Neural cell (in vitro differentiated cells): Measurements from ENCODE around the gene SPINT1. TPM values are rescaled to one million over a fixed set of nuclear protein-coding genes. Genes with fewer than 3 reads are reported as not detected.

Experiments used
- H2AFZ ChIP-seq: fragments of 200-600, 300-800 bp; sonication (generic), shearing (Covaris generic); 2 replicates; pipeline ENCODE4 v1.6.0; 2014; ENCODE audit warnings: low read depth, mild to moderate bottlenecking, antibody characterized with exemption, low read length, moderate library complexity
- H3F3A ChIP-seq: fragments of 200-600 bp; shearing (Covaris generic); 2 replicates; pipeline ENCODE4 v1.6.1; 2016; ENCODE audit warnings: mild to moderate bottlenecking, moderate library complexity, mixed read lengths, antibody characterized with exemption, low read length; ENCODE audit not compliant: insufficient read depth, poor library complexity, severe bottlenecking
- H3K27ac ChIP-seq: fragments of 200-600, 300-800 bp; sonication (generic), shearing (Covaris generic); 2 replicates; pipeline ENCODE4 v1.5.1; 2014; ENCODE audit warnings: mild to moderate bottlenecking, low read length, moderate library complexity
- H3K27me3 ChIP-seq: fragments of 300-800, 200-600 bp; sonication (generic), shearing (Covaris generic); 2 replicates; pipeline ENCODE4 v1.6.0; 2014; ENCODE audit warnings: mild to moderate bottlenecking, low read depth, low read length, moderate library complexity; ENCODE audit not compliant: insufficient read depth
- H3K36me3 ChIP-seq: fragments of 300-800, 200-600 bp; sonication (generic), shearing (Covaris generic); 2 replicates; pipeline ENCODE4 v1.5.1; 2014; ENCODE audit warnings: mild to moderate bottlenecking, antibody characterized with exemption, low read length, moderate library complexity; ENCODE audit not compliant: insufficient read depth
- H3K4me2 ChIP-seq: fragments of 300-800, 200-600 bp; sonication (generic), shearing (Covaris generic); 2 replicates; pipeline ENCODE4 v1.6.0; 2014; ENCODE audit warnings: mild to moderate bottlenecking, low read length
- H3K4me3 ChIP-seq: fragments of 300-800, 200-600 bp; sonication (generic), shearing (Covaris generic); 2 replicates; pipeline ENCODE4 v1.5.1; 2014; ENCODE audit warnings: mild to moderate bottlenecking, low read length, moderate library complexity
- H3K79me2 ChIP-seq: fragments of 200-600 bp; shearing (Covaris generic); replicated peaks from 2 replicates; pipeline ENCODE4 v1.6.0; 2014; ENCODE audit warnings: mild to moderate bottlenecking, low read length, moderate library complexity; ENCODE audit not compliant: insufficient read depth
- H3K9ac ChIP-seq: fragments of 300-800, 200-600 bp; sonication (generic), shearing (Covaris generic); 2 replicates; pipeline ENCODE4 v1.6.1; 2016; ENCODE audit warnings: mild to moderate bottlenecking, low read length, mixed read lengths
- H3K9me2 ChIP-seq: fragments of 200-600 bp; shearing (Covaris generic); 2 replicates; pipeline ENCODE4 v1.6.1; 2016; ENCODE audit warnings: mild to moderate bottlenecking, low read length, mixed read lengths; ENCODE audit not compliant: insufficient read depth
- H3K9me3 ChIP-seq: fragments of 200-600, 300-800 bp; sonication (generic), shearing (Covaris generic); 2 replicates; pipeline ENCODE4 v1.6.1; 2016; ENCODE audit warnings: mild to moderate bottlenecking, mixed run types, low read length, moderate library complexity, mixed read lengths
- H4K20me1 ChIP-seq: fragments of 200-600 bp; shearing (Covaris generic); 2 replicates; pipeline ENCODE4 v1.6.1; 2016; ENCODE audit warnings: mild to moderate bottlenecking, mixed run types; ENCODE audit not compliant: insufficient read depth
- EP300 ChIP-seq: fragments of 450-650 bp; conservative IDR thresholded peaks from 2 replicates; pipeline ENCODE4 v1.6.1; 2014; ENCODE audit warnings: antibody characterized with exemption, mild to moderate bottlenecking, moderate library complexity; ENCODE audit not compliant: poor library complexity, severe bottlenecking
- EZH2 ChIP-seq: fragments of 200-600, 300-800 bp; shearing (Covaris generic), sonication (generic); IDR thresholded peaks from 2 replicates; pipeline ENCODE4 v1.6.1; 2014; ENCODE audit warnings: antibody characterized with exemption, low read length, borderline replicate concordance, mild to moderate bottlenecking; ENCODE audit not compliant: insufficient read depth, poor library complexity, severe bottlenecking
- MXI1 ChIP-seq: fragments of 450-650 bp; conservative IDR thresholded peaks from 2 replicates; pipeline ENCODE4 v1.6.1; 2014; ENCODE audit warnings: antibody characterized with exemption, mild to moderate bottlenecking; ENCODE audit not compliant: poor library complexity, severe bottlenecking
- POLR2AphosphoS5 ChIP-seq: IDR thresholded peaks from 2 replicates; pipeline ENCODE4 v1.6.1; 2012
- RAD21 ChIP-seq: fragments of 450-650 bp; conservative IDR thresholded peaks from 2 replicates; pipeline ENCODE4 v1.6.1; 2014; ENCODE audit warnings: antibody characterized with exemption, mild to moderate bottlenecking, moderate library complexity
- SMC3 ChIP-seq: fragments of 450-650 bp; conservative IDR thresholded peaks from 2 replicates; pipeline ENCODE4 v1.6.1; 2014; ENCODE audit warnings: antibody characterized with exemption, mild to moderate bottlenecking, moderate library complexity; ENCODE audit not compliant: poor library complexity
- TAF1 ChIP-seq: IDR thresholded peaks from 2 replicates; pipeline ENCODE4 v1.6.1; 2012; ENCODE audit warnings: low read depth
- polyA plus RNA-seq: library from polyadenylated mRNA; depleted of rRNA; stranded (reverse); fragments of >200 nt; gene quantifications from 2 replicates; pipeline ENCODE4 v1.2.3, GENCODE V29; 2014
- TF ChIP-seq, protein P1 (sequence below): fragments of 450-650 bp; IDR thresholded peaks from 2 replicates; pipeline ENCODE4 v1.5.1; 2014; ENCODE audit warnings: antibody characterized with exemption, mild to moderate bottlenecking, moderate library complexity; ENCODE audit not compliant: poor library complexity, severe bottlenecking
- TF ChIP-seq, protein P2 (sequence below): IDR thresholded peaks from 2 replicates; pipeline ENCODE4 v1.6.1; 2012; ENCODE audit warnings: borderline replicate concordance

Gene SPINT1
- polyA plus RNA-seq, 1 donor from 2014 or later = 0.68 TPM

DNA sequence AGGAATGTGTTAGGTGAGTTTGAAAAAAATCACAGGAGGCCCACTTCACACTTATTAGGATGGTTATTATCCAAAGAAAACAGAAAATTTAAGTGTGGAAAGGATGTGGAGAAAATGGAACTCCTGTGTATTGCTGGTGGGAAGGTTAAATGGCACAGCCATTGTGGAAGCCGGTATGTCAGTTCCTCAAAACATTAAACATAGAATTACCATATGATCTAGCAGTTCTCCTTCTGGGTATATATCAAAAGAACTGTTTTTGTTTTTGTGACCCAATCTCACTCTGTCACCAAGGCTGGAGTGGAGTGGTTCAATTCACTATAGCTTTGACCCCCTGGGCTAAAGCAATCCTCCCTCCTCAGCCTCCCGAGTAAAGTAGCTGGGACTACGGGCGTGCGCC lies 47.3 kb upstream of the SPINT1 start:
- no peaks in the 10 kb centered on the region for H3K9me3 ChIP-seq
- H3K27ac ChIP-seq = no peak overlapping the region
- no peaks in the 10 kb centered on the region for H3K79me2 ChIP-seq
- no peak overlapping the region for H2AFZ ChIP-seq
- TF ChIP-seq MXI1 (no peak), SMC3 (no peak), EZH2 (no peak), TAF1 (no peak), EP300 (no peak), POLR2AphosphoS5 (no peak), RAD21 (no peak)
- TF ChIP-seq, protein P1, sequence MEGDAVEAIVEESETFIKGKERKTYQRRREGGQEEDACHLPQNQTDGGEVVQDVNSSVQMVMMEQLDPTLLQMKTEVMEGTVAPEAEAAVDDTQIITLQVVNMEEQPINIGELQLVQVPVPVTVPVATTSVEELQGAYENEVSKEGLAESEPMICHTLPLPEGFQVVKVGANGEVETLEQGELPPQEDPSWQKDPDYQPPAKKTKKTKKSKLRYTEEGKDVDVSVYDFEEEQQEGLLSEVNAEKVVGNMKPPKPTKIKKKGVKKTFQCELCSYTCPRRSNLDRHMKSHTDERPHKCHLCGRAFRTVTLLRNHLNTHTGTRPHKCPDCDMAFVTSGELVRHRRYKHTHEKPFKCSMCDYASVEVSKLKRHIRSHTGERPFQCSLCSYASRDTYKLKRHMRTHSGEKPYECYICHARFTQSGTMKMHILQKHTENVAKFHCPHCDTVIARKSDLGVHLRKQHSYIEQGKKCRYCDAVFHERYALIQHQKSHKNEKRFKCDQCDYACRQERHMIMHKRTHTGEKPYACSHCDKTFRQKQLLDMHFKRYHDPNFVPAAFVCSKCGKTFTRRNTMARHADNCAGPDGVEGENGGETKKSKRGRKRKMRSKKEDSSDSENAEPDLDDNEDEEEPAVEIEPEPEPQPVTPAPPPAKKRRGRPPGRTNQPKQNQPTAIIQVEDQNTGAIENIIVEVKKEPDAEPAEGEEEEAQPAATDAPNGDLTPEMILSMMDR = no peak
- TF ChIP-seq, protein P2, sequence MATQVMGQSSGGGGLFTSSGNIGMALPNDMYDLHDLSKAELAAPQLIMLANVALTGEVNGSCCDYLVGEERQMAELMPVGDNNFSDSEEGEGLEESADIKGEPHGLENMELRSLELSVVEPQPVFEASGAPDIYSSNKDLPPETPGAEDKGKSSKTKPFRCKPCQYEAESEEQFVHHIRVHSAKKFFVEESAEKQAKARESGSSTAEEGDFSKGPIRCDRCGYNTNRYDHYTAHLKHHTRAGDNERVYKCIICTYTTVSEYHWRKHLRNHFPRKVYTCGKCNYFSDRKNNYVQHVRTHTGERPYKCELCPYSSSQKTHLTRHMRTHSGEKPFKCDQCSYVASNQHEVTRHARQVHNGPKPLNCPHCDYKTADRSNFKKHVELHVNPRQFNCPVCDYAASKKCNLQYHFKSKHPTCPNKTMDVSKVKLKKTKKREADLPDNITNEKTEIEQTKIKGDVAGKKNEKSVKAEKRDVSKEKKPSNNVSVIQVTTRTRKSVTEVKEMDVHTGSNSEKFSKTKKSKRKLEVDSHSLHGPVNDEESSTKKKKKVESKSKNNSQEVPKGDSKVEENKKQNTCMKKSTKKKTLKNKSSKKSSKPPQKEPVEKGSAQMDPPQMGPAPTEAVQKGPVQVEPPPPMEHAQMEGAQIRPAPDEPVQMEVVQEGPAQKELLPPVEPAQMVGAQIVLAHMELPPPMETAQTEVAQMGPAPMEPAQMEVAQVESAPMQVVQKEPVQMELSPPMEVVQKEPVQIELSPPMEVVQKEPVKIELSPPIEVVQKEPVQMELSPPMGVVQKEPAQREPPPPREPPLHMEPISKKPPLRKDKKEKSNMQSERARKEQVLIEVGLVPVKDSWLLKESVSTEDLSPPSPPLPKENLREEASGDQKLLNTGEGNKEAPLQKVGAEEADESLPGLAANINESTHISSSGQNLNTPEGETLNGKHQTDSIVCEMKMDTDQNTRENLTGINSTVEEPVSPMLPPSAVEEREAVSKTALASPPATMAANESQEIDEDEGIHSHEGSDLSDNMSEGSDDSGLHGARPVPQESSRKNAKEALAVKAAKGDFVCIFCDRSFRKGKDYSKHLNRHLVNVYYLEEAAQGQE = no peak
- no peaks in the 10 kb centered on the region for H3K9me2 ChIP-seq
- no peak overlapping the region for H3K4me3 ChIP-seq
- no peaks in the 10 kb centered on the region for H4K20me1 ChIP-seq
- H3K9ac ChIP-seq = no peak overlapping the region
- H3F3A ChIP-seq = no peaks in the 10 kb centered on the region
- H3K4me2 ChIP-seq = no peak overlapping the region
- no peaks in the 10 kb centered on the region for H3K27me3 ChIP-seq
- peaks cover 3% of the 10 kb centered on the region for H3K36me3 ChIP-seq

DNA sequence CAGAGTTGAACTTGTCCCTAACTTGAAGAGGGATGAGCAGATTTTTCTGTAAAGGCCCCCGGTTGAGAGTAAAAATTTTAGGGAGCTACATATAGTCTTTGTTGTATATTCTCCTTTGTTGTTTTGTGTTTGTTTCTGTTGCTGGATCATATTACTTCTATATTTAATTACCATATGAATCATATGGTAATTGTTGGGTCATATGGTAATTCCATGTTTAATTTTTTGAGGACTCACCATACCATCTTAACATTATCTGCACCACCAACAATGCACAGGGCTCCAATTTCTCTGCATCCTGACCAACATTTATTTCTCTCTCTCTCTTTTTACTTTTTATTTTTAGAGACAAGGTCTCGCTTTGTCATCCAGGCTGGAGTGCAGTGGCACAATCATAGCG lies 44.3 kb upstream of the SPINT1 start:
- Histone ChIP-seq H3K79me2 (no peaks in the 10 kb centered on the region), H3K27me3 (no peaks in the 10 kb centered on the region), H3K4me2 (no peak overlapping the region), H3K4me3 (no peak overlapping the region), H3K9me3 (no peaks in the 10 kb centered on the region), H3K9me2 (no peaks in the 10 kb centered on the region), H3K9ac (no peak overlapping the region), H3F3A (no peaks in the 10 kb centered on the region), H2AFZ (no peak overlapping the region), H4K20me1 (no peaks in the 10 kb centered on the region), H3K36me3 (peaks cover 3% of the 10 kb centered on the region), H3K27ac (no peak overlapping the region)
- no peak for TF ChIP-seq MXI1
- TF ChIP-seq, protein P2 = no peak
- TF ChIP-seq SMC3 = no peak
- no peak for TF ChIP-seq EZH2
- TF ChIP-seq EP300 = no peak
- TF ChIP-seq RAD21 = no peak
- TF ChIP-seq TAF1 = no peak
- TF ChIP-seq, protein P1 = no peak
- no peak for TF ChIP-seq POLR2AphosphoS5
